H1 (cell line): ENCODE data around the gene NOP9. TPM values are rescaled to one million over a fixed set of nuclear protein-coding genes. Genes with fewer than 3 reads are reported as not detected.

ENCODE experiments used
- RAD21 ChIP-seq, 2 experiments: IDR thresholded peaks in 1 of 2; conservative IDR thresholded peaks in 1 of 2; 2 replicates each; pipeline ENCODE4 v1.6.1; 2011; ENCODE audit warnings: low read depth in 2 of 2, low read length in 2 of 2, improper control_type of control experiment in 1 of 2, inconsistent platforms in 1 of 2, mild to moderate bottlenecking in 1 of 2, moderate library complexity in 1 of 2
- TAF7 ChIP-seq: optimal IDR thresholded peaks from 2 replicates; pipeline ENCODE3; 2011; ENCODE audit warnings: low read depth, mild to moderate bottlenecking, inconsistent platforms, low read length, moderate library complexity, borderline replicate concordance
- polyA plus RNA-seq, 7 experiments: library from polyadenylated mRNA; depleted of rRNA in 3 of 7; stranded (reverse) in 5 of 7; unstranded in 2 of 7; fragments of >200 nt in 5 of 7; fragments of 200-250 nt in 2 of 7; gene quantifications; 1 replicate in 5 of 7; 2 replicates in 1 of 7; 4 replicates in 1 of 7; pipeline versions ENCODE4 v1.2.1 to v1.2.3, GENCODE V29; 2011 to 2013; ENCODE audit warnings: missing spikeins in 2 of 7, mixed read lengths in 2 of 7
- total RNA-seq: library from RNA; stranded (reverse); fragmentation: NEBNext Ultra II Directional; extraction: Animal tissue kit (Norgen Biotek cat#: 25700); gene quantifications from 2 replicates; pipeline ENCODE4 v1.2.1, GENCODE V29; 2021

NOP9 gene
- total and polyA plus RNA-seq, 2 of the 8 experiments (the other 6 are each of a cell fraction or from before 2014, with no cell fraction given): 17.8 to 34.8 TPM

DNA sequence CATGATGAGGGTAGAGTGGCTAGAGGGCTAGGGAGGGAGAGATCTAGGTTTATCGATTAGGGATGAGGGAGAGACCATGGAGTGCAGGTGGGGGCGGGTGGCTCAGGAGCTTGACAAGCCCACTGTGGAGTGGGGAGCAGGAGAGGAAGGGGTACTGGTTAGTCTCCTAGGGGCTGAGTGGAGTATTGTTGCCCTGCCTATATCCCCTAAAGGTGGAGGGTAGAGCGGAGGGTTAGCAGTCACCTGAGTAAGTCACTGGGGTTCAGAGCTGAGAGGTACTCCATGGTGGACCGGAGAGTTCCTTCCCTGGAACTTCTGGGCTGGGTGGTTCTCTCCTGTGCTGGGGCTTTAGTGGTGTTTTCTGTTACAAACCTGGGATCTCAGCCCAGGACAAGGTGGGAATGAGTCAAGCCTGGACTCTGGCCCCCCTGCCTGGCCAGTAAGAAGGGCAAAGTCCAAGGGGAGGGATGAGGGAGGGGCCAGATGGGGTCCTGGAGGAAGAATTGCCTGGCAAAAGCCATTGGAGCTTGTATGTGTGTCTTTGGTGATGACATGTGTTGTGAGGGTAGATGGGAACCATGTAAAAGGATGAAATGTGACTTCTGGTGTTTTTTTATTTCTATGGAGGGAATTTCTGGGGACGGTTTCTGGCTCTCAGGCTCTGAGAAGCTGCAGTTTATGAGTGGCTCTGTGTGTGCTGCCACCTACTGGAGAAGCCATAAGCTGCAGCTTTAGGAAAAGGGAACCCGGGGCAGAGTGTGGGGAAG is 8.1 kb downstream of the NOP9 start, which contains the start of gene CIDEB (continued):
- peak; percentile 45 to 64; a peak in 3 of 4 replicates for TF ChIP-seq RAD21 (IDR thresholded peaks at IDR 0.05 in 1 of 2, conservative IDR thresholded peaks at IDR 0.05 in 1 of 2; ENCODE audit: low read depth in 2 of 2, low read length in 2 of 2)
- TF ChIP-seq TAF7: no peak
